Common myeloid progenitor, CD34-positive (primary cell): Measurements from ENCODE around the gene CEACAM19.

Source experiments
- CTCF ChIA-PET: fragments of 350-600 bp; sonication (Branson Sonifier 250); formaldehyde crosslinking; loops from one replicate; lab custom pipeline; 2021; ENCODE audit warnings: antibody characterized with exemption; lab: Charles Lee
- POLR2A ChIA-PET: fragments of 350-600 bp; sonication (Branson Sonifier 250); formaldehyde crosslinking; loops from one replicate; lab custom pipeline; 2021; ENCODE audit warnings: antibody characterized with exemption; lab: Charles Lee
- DNase-seq, 3 donors: peaks; one replicate each; pipeline versions ENCODE4 v3.0.0 to v3.0.0-alpha.2; 2013
- H3K27ac ChIP-seq, 2 experiments: 1 replicate in 1 of 2; 2 replicates in 1 of 2; pipeline ENCODE4 v1.7.0; 2013; ENCODE audit warnings: inconsistent platforms in 2 of 2, low read length in 2 of 2, mild to moderate bottlenecking in 2 of 2, low read depth in 1 of 2, moderate library complexity in 1 of 2; ENCODE audit not compliant: severe bottlenecking in 2 of 2, insufficient read depth in 1 of 2, poor library complexity in 1 of 2
- H3K27me3 ChIP-seq, 5 experiments: replicated peaks in 2 of 5; 1 replicate in 3 of 5; 2 replicates in 2 of 5; pipeline versions ENCODE4 v1.6.1 to v1.7.0; 2013; ENCODE audit warnings: low read length in 4 of 5, mild to moderate bottlenecking in 2 of 5, moderate library complexity in 2 of 5, inconsistent platforms in 1 of 5; ENCODE audit not compliant: insufficient read depth in 5 of 5, control insufficient read depth in 4 of 5
- H3K36me3 ChIP-seq, 4 experiments: 1 replicate in 2 of 4; 2 replicates in 2 of 4; pipeline versions ENCODE4 v1.6.1 to v1.7.0; 2013; ENCODE audit warnings: low read length in 3 of 4, control low read depth in 1 of 4, mild to moderate bottlenecking in 1 of 4; ENCODE audit not compliant: control insufficient read depth in 4 of 4, insufficient read depth in 4 of 4
- H3K4me1 ChIP-seq, 4 experiments: 1 replicate in 3 of 4; 2 replicates in 1 of 4; pipeline versions ENCODE4 v1.6.1 to v1.7.1; 2013; ENCODE audit warnings: low read length in 3 of 4, mild to moderate bottlenecking in 3 of 4, control low read depth in 1 of 4, inconsistent platforms in 1 of 4, moderate library complexity in 1 of 4; ENCODE audit not compliant: control insufficient read depth in 4 of 4, insufficient read depth in 4 of 4; ENCODE audit errors: control extremely low read depth in 1 of 4
- H3K4me3 ChIP-seq, 7 experiments: 1 replicate in 4 of 7; 2 replicates in 3 of 7; pipeline versions ENCODE4 v1.5.1 to v1.7.0; 2013; ENCODE audit warnings: mild to moderate bottlenecking in 7 of 7, low read length in 6 of 7, moderate library complexity in 6 of 7, inconsistent platforms in 2 of 7, low read depth in 2 of 7, control low read depth in 1 of 7; ENCODE audit not compliant: insufficient read depth in 4 of 7, control insufficient read depth in 1 of 7; ENCODE audit errors: extremely low read depth in 1 of 7
- H3K9me3 ChIP-seq, 5 experiments: 1 replicate in 4 of 5; 2 replicates in 1 of 5; pipeline versions ENCODE4 v1.6.1 to v1.7.1; 2013; ENCODE audit warnings: low read length in 4 of 5, mild to moderate bottlenecking in 2 of 5, inconsistent platforms in 1 of 5, low read depth in 1 of 5, moderate library complexity in 1 of 5; ENCODE audit not compliant: control insufficient read depth in 4 of 5, insufficient read depth in 2 of 5; ENCODE audit errors: control extremely low read depth in 1 of 5
- WGBS: methylation state at CpG from one replicate; pipeline ENCODE4 v1.1.5; 2013; ENCODE audit not compliant: insufficient coverage; 5-methylcytosine and 5-hydroxymethylcytosine counted together

CEACAM19 gene

GRCh38 chr19:44672226-44672625 is 944 bp downstream of the CEACAM19 start:
- Histone ChIP-seq H3K27ac (no peak overlapping the region), H3K36me3 (no peaks in the 10 kb centered on the region), H3K9me3 (no peaks in the 10 kb centered on the region), H3K4me3 (no peak overlapping the region), H3K27me3 (no peaks in the 10 kb centered on the region), H3K4me1 (no peaks in the 10 kb centered on the region)
- 92% methylated on average over 1 of the region's 1 CpG for WGBS
- CTCF ChIA-PET = interaction anchor here (2.5 kb wide), 1 partner anchor 10 kb away, joined by 10 read pairs; no protein-coding TSS in a partner anchor
- POLR2A ChIA-PET = no interaction called here
- no peak for DNase-seq

GRCh38 chr19:44673510-44673909 is 2.2 kb downstream of the CEACAM19 start:
- no peaks in the 10 kb centered on the region for H3K4me1 ChIP-seq
- no peak overlapping the region for H3K27ac ChIP-seq
- H3K36me3 ChIP-seq = no peaks in the 10 kb centered on the region
- no peak overlapping the region for H3K4me3 ChIP-seq
- no peaks in the 10 kb centered on the region for H3K27me3 ChIP-seq
- 100% methylated on average over 3 of the region's 4 CpGs for WGBS
- ChIA-PET POLR2A (no interaction called here), CTCF (interaction anchor here (1.1 to 2.5 kb wide), 2 partner anchors 11 to 19 kb away, joined by 3 to 10 read pairs; no protein-coding TSS in a partner anchor)
- H3K9me3 ChIP-seq = no peaks in the 10 kb centered on the region
- DNase-seq = no peak

- CTCF ChIA-PET = no interaction called here
- 98% methylated on average over 5 of the region's 6 CpGs for WGBS
- no peak overlapping the region for H3K4me3 ChIP-seq
Measured at GRCh38 chr19:44675521-44675920, 4.2 kb downstream of the CEACAM19 start.

GRCh38 chr19:44677019-44677811 is 5.9 kb downstream of the CEACAM19 start:
- POLR2A ChIA-PET = no interaction called here
- WGBS = 96% methylated on average over 5 of the region's 8 CpGs

More at GRCh38 chr19:44675521-44675920, 4.2 kb downstream of the CEACAM19 start:
- H3K27ac ChIP-seq = no peak overlapping the region
- H3K9me3 ChIP-seq = no peaks in the 10 kb centered on the region
- no peaks in the 10 kb centered on the region for H3K36me3 ChIP-seq
- H3K27me3 ChIP-seq = no peaks in the 10 kb centered on the region
- POLR2A ChIA-PET = interaction anchor here (0.7 kb wide), 1 partner anchor 51 kb away, joined by 3 read pairs; no protein-coding TSS in a partner anchor
- no peak for DNase-seq
- H3K4me1 ChIP-seq = no peaks in the 10 kb centered on the region

GRCh38 chr19:44680536-44680935 is 9.3 kb downstream of the CEACAM19 start:
- Histone ChIP-seq H3K27me3 (peaks cover 0 to 2% (median 0%) of the 10 kb centered on the region in 5 experiments), H3K4me1 (peaks cover 0 to 15% (median 8%) of the 10 kb centered on the region in 4 experiments), H3K9me3 (no peaks in the 10 kb centered on the region), H3K4me3 (no peak overlapping the region), H3K36me3 (no peaks in the 10 kb centered on the region), H3K27ac (no peak overlapping the region)
- ChIA-PET POLR2A (interaction anchor here (0.6 kb wide), 1 partner anchor 1994 kb away, joined by 3 read pairs; no protein-coding TSS in a partner anchor), CTCF (interaction anchor here (0.9 to 1.0 kb wide), 2 partner anchors 104 to 109 kb away, joined by 3 read pairs; no protein-coding TSS in a partner anchor)
- DNase-seq = no peak

More at GRCh38 chr19:44677019-44677811, 5.9 kb downstream of the CEACAM19 start:
- no peaks in the 10 kb centered on the region for H3K27me3 ChIP-seq
- H3K27ac ChIP-seq = no peak overlapping the region
- no peak for DNase-seq
- no peaks in the 10 kb centered on the region for H3K36me3 ChIP-seq
- CTCF ChIA-PET = interaction anchor here (1.1 to 2.3 kb wide), 2 partner anchors 106 to 174 kb away, joined by 3 to 7 read pairs; no protein-coding TSS in a partner anchor
- H3K4me3 ChIP-seq = no peak overlapping the region
- H3K4me1 ChIP-seq = no peaks in the 10 kb centered on the region
- no peaks in the 10 kb centered on the region for H3K9me3 ChIP-seq

GRCh38 chr19:44681992-44682790 is 10.9 kb downstream of the CEACAM19 start:
- ChIA-PET POLR2A (no interaction called here), CTCF (interaction anchor here (0.6 to 1.6 kb wide), 4 partner anchors 28 to 1900 kb away, joined by 3 to 6 read pairs (median 4); no protein-coding TSS in a partner anchor)
- Histone ChIP-seq H3K36me3 (no peaks in the 10 kb centered on the region), H3K9me3 (no peaks in the 10 kb centered on the region), H3K4me3 (no peak overlapping the region), H3K27ac (no peak overlapping the region), H3K27me3 (peaks cover 0 to 7% (median 0%) of the 10 kb centered on the region in 5 experiments), H3K4me1 (peaks cover 3 to 26% (median 14%) of the 10 kb centered on the region in 4 experiments)
- 92% methylated on average over 10 of the region's 15 CpGs for WGBS
- no peak for DNase-seq
